Measurements from ENCODE around the gene EFNA5. TPM values are rescaled to one million over a fixed set of nuclear protein-coding genes. Genes with fewer than 3 reads are reported as not detected.

The EFNA5 gene
- total RNA-seq, 2 donors from 2014 or later = 5.6 to 7.2 TPM

DNA sequence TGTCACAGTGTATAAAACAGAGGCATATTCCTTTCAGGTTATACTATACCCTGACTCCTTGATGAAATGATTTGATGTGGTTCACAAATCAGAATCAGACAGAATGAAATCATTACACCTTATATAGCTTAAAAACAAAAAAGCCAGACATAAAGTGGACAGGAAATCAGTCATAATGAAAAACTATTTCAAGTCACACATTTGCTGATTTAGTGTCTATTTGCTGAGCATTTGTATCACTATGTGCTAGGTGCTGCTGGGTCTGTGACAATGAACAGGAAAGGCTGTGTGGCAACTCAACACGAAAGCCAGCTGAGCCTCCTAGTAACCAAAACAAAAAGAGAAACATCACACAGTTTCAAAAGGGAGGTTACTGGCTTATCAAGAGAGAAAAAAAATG, 194.0 kb downstream of the EFNA5 start:
- 58% methylated on average over 1 of the region's 1 CpG for WGBS
- Histone ChIP-seq H3K4me1 (replicated peaks) (no peaks in the 10 kb centered on the region), H3K36me3 (no peaks in the 10 kb centered on the region), H3K27ac (no peak overlapping the region), H3K27me3 (replicated peaks; ENCODE audit: insufficient read depth) (no peaks in the 10 kb centered on the region), H3K9me3 (no peaks in the 10 kb centered on the region), H3K4me3 (no peak overlapping the region)
- DNase-seq (ENCODE audit: low spot score) = no peak
- intact Hi-C loops (cut with DNase I) = no loop called here
- no peak for TF ChIP-seq POLR2AphosphoS5 (IDR thresholded peaks at IDR 0.05)
- TF ChIP-seq POLR2A (IDR thresholded peaks at IDR 0.05) = no peak
- TF ChIP-seq, protein P1, sequence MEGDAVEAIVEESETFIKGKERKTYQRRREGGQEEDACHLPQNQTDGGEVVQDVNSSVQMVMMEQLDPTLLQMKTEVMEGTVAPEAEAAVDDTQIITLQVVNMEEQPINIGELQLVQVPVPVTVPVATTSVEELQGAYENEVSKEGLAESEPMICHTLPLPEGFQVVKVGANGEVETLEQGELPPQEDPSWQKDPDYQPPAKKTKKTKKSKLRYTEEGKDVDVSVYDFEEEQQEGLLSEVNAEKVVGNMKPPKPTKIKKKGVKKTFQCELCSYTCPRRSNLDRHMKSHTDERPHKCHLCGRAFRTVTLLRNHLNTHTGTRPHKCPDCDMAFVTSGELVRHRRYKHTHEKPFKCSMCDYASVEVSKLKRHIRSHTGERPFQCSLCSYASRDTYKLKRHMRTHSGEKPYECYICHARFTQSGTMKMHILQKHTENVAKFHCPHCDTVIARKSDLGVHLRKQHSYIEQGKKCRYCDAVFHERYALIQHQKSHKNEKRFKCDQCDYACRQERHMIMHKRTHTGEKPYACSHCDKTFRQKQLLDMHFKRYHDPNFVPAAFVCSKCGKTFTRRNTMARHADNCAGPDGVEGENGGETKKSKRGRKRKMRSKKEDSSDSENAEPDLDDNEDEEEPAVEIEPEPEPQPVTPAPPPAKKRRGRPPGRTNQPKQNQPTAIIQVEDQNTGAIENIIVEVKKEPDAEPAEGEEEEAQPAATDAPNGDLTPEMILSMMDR (IDR thresholded peaks at IDR 0.05) = no peak

DNA sequence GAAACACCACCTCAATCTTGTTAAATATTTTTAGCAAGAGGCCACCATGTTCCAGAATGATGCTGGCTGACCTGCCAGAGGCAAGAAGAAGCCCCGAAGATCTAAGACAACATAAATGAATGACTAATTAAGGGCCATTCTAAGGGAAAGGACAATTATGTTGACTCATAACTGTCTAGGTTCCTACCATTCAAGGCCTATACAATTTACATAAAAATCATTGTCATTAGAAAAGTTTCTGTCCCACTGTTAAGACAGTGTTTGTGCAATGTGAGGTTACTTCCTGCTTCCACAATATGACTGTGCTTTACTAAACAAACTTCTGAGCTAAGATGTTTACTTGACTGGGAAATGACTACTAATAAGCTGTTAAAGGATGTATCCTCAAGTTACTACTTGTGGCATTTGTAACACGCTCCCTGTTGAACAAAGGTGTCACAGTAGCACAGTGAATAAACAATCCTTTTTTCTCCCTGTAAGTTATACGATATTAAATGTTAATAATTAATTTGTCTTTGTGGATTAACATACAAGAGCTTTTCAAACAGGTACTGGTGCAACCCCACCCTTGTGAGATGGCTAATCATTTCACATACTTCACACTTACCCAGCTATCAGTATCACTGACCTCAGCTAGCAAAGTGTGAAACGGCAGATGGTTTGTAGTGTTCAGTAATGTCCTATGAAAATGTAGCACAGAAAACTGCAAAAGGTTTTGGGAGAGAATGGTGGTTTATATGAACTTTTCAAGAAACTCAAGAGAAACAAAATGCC, 195.8 kb downstream of the EFNA5 start:
- WGBS = 65% methylated on average over 4 of the region's 4 CpGs
- Histone ChIP-seq H3K27me3 (replicated peaks; ENCODE audit: insufficient read depth) (no peaks in the 10 kb centered on the region), H3K4me3 (no peak overlapping the region), H3K27ac (no peak overlapping the region), H3K4me1 (replicated peaks) (no peaks in the 10 kb centered on the region), H3K9me3 (no peaks in the 10 kb centered on the region), H3K36me3 (no peaks in the 10 kb centered on the region)
- DNase-seq (ENCODE audit: low spot score) = no peak
- no peak for TF ChIP-seq POLR2A (IDR thresholded peaks at IDR 0.05)
- TF ChIP-seq, protein P1 (IDR thresholded peaks at IDR 0.05) = no peak
- TF ChIP-seq POLR2AphosphoS5 (IDR thresholded peaks at IDR 0.05) = no peak
- intact Hi-C loops (cut with DNase I) = no loop called here

DNA sequence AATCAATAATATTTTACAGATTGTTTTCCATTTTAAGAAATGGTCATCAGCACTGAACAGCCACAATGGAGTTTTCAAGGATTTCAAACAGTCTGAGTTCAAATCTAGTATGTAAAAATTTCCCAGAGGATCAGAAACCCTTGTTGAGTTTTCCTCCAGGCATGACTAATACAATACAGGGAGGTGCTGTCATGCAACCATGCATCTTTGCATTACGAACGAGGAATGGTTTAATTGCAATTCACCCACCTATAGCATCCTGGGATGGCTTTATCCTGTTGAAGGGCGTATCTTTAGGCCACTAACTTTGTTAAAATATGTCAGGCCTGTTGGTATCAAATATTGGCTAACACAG, 196.4 kb downstream of the EFNA5 start:
- Histone ChIP-seq H3K4me3 (no peak overlapping the region), H3K27me3 (replicated peaks; ENCODE audit: insufficient read depth) (no peaks in the 10 kb centered on the region), H3K27ac (no peak overlapping the region), H3K4me1 (replicated peaks) (no peaks in the 10 kb centered on the region), H3K36me3 (no peaks in the 10 kb centered on the region), H3K9me3 (no peaks in the 10 kb centered on the region)
- intact Hi-C loops (cut with DNase I) = no loop called here
- no peak for DNase-seq (ENCODE audit: low spot score)
- 90% methylated on average over 3 of the region's 3 CpGs for WGBS
- TF ChIP-seq POLR2AphosphoS5 (IDR thresholded peaks at IDR 0.05) (no peak), POLR2A (IDR thresholded peaks at IDR 0.05) (no peak)
- TF ChIP-seq, protein P1 (IDR thresholded peaks at IDR 0.05) = no peak

DNA sequence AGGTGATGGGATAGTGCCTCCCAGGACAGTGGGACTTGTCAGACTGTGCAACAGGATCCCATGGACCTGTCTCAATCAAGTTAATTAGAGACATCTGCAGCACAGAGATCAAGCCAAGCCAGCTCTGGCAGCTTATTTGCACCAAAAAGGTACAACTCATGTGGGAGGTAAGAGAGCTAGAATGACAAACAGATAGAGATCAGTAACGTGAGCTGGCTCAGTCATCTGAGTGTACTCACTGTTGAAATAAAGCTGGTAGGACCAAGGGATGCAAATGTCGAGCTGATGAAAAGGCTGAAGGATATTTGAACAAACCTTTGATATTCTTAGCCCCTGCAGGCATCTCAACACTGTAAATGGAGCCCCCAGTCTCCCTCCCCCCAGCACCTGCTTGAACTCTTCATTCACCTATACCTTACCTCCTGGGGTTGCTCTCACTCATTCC, 198.1 kb downstream of the EFNA5 start:
- H3K9me3 ChIP-seq = no peaks in the 10 kb centered on the region
- H3K27ac ChIP-seq = no peak overlapping the region
- intact Hi-C loops (cut with DNase I) = no loop called here
- no peak for TF ChIP-seq POLR2A (IDR thresholded peaks at IDR 0.05)
- TF ChIP-seq POLR2AphosphoS5 (IDR thresholded peaks at IDR 0.05) = no peak
- TF ChIP-seq, protein P1 (IDR thresholded peaks at IDR 0.05) = no peak
- H3K27me3 ChIP-seq (replicated peaks; ENCODE audit: insufficient read depth) = no peaks in the 10 kb centered on the region
- no peak for DNase-seq (ENCODE audit: low spot score)
- H3K36me3 ChIP-seq = no peaks in the 10 kb centered on the region
- no peak overlapping the region for H3K4me3 ChIP-seq
- 23% methylated on average over 2 of the region's 2 CpGs for WGBS
- H3K4me1 ChIP-seq (replicated peaks) = no peaks in the 10 kb centered on the region

DNA sequence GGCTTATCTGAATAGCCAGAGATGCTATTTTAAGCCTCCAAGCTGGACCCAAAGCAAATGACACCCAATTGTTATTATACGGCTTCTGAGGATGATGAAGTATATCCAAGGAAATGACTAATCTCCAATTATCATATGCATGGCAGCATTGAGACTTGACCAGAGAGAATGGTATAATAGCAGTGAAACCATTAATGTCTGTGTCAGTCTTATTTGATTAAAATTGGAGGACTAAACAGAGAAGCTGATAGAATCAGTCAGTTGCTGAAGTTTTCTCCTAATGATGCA, 200.5 kb downstream of the EFNA5 start:
- no peaks in the 10 kb centered on the region for H3K27me3 ChIP-seq (replicated peaks; ENCODE audit: insufficient read depth)
- 77% methylated on average over 1 of the region's 1 CpG for WGBS
- H3K36me3 ChIP-seq = no peaks in the 10 kb centered on the region
- no peaks in the 10 kb centered on the region for H3K9me3 ChIP-seq
- H3K27ac ChIP-seq = no peak overlapping the region
- intact Hi-C loops (cut with DNase I) = no loop called here
- no peaks in the 10 kb centered on the region for H3K4me1 ChIP-seq (replicated peaks)
- H3K4me3 ChIP-seq = no peak overlapping the region
- TF ChIP-seq, protein P1 (IDR thresholded peaks at IDR 0.05) = no peak
- TF ChIP-seq POLR2AphosphoS5 (IDR thresholded peaks at IDR 0.05) = no peak
- TF ChIP-seq POLR2A (IDR thresholded peaks at IDR 0.05) = no peak
- no peak for DNase-seq (ENCODE audit: low spot score)

Data from prostate gland (tissue), 2 donors.